Right atrium auricular region (tissue), 2 donors: ENCODE results near the gene LURAP1L. TPM values are rescaled to one million over a fixed set of nuclear protein-coding genes. Genes with fewer than 3 reads are reported as not detected.

Experiments used
- DNase-seq: peaks from one replicate; pipeline ENCODE4 v3.0.0-alpha.2; 2019; ENCODE audit warnings: low spot score
- H3K27ac ChIP-seq, 2 donors: fragments of 200-600 bp; sonication (generic); 1 replicate in 1 of 2; 2 replicates in 1 of 2; pipeline ENCODE4 v1.5.1; 2016 to 2019
- H3K27me3 ChIP-seq, 2 donors: fragments of 200-600 bp; sonication (generic); one replicate each; pipeline versions ENCODE4 v1.5.1 to v1.6.0; 2017 to 2019
- H3K36me3 ChIP-seq: fragments of 200-600 bp; sonication (generic); one replicate; pipeline ENCODE4 v1.5.1; 2016
- H3K4me1 ChIP-seq, 2 donors: fragments of 200-600 bp; sonication (generic); one replicate each; pipeline versions ENCODE4 v1.5.1 to v1.6.0; 2017 to 2019
- H3K4me3 ChIP-seq, 2 donors: fragments of 200-600 bp; sonication (generic); 1 replicate in 1 of 2; 2 replicates in 1 of 2; pipeline ENCODE4 v1.5.1; 2017 to 2019; ENCODE audit warnings: mild to moderate bottlenecking in 1 of 2, moderate library complexity in 1 of 2
- H3K9me3 ChIP-seq, 2 donors: fragments of 200-600 bp; sonication (generic); one replicate each; pipeline ENCODE4 v1.5.1; 2019
- CTCF ChIP-seq, 2 donors: fragments of 200-600 bp; sonication (generic); IDR thresholded peaks; one replicate each; pipeline ENCODE4 v1.5.1; 2019; ENCODE audit warnings: antibody characterized with exemption in 2 of 2
- total RNA-seq, 2 donors: library from RNA; depleted of rRNA; stranded (reverse); fragments of >200 nt; gene quantifications; one replicate each; pipeline ENCODE4 v1.1.0, GENCODE V29; 2016

The LURAP1L gene
- total RNA-seq, 2 donors from 2014 or later, result 2.7 to 2.8 TPM

DNA sequence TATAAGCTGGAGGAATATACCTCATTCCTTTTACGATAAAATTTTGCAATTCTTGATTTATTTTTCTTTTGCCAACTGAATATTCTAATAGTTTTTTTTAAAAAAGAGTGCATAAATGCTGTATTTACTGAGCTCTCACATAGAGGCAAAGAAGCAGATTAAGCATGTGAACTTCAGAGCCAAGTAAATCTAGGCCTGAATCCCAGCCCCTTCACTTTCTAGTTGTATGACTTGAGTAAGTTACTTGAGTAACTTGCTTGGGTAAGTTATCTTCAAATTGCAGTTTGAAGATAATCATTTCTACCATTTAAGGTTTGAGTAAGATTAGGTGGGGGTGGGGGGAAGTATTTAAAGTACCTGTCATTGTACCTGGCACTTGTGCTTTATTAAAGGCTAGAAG is 21.8 kb downstream of the LURAP1L start:
- no peaks in the 10 kb centered on the region for H3K9me3 ChIP-seq
- no peak overlapping the region for H3K4me3 ChIP-seq
- H3K36me3 ChIP-seq, result no peaks in the 10 kb centered on the region
- no peaks in the 10 kb centered on the region for H3K4me1 ChIP-seq
- TF ChIP-seq CTCF (IDR thresholded peaks at IDR 0.05), result no peak
- H3K27ac ChIP-seq, result no peak overlapping the region
- H3K27me3 ChIP-seq, result no peaks in the 10 kb centered on the region
- no peak for DNase-seq

- no peak overlapping the region for H3K4me3 ChIP-seq
- H3K9me3 ChIP-seq, result no peaks in the 10 kb centered on the region
- no peak overlapping the region for H3K27ac ChIP-seq
- DNase-seq, result no peak
- no peaks in the 10 kb centered on the region for H3K36me3 ChIP-seq
- H3K4me1 ChIP-seq, result no peaks in the 10 kb centered on the region
- H3K27me3 ChIP-seq, result no peaks in the 10 kb centered on the region
- TF ChIP-seq CTCF (IDR thresholded peaks at IDR 0.05), result no peak
Measured at GRCh38 chr9:12797037-12797436, 22.2 kb downstream of the LURAP1L start.

DNA sequence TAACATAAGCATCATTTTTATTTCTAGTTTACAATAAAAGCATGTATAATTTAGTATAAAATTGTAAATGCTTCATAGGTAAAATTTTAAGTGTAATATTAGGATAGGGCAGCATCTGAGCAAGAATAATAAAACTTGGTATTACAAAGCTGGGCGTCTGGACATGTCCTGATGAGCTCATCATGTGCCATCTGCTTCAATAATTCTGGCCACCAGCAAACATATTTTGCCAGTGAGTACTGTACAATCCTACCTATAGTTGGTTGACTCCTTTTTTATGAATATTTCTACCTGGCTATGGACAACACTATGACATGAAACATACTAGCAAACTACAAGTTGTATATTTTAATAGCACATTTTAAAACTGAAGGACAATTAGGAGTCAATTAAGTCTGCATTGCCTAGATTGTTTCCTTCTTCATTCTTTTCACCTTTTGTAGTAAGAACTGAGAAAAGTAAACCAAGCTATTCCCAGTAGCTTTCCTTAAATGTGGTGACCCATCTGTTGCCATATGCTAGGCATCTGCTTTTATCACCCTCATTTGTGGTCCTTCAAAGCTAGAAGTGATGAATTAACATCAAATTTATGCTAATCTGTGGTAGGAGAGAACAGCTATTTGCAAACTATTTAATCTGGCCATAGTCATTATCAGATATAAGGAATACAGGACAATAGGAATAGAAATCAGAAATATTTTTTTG is 23.4 kb downstream of the LURAP1L start:
- Histone ChIP-seq H3K36me3 (no peaks in the 10 kb centered on the region), H3K27me3 (no peaks in the 10 kb centered on the region), H3K4me3 (no peak overlapping the region), H3K9me3 (no peaks in the 10 kb centered on the region), H3K4me1 (no peaks in the 10 kb centered on the region), H3K27ac (no peak overlapping the region)
- TF ChIP-seq CTCF (IDR thresholded peaks at IDR 0.05), result no peak
- no peak for DNase-seq

DNA sequence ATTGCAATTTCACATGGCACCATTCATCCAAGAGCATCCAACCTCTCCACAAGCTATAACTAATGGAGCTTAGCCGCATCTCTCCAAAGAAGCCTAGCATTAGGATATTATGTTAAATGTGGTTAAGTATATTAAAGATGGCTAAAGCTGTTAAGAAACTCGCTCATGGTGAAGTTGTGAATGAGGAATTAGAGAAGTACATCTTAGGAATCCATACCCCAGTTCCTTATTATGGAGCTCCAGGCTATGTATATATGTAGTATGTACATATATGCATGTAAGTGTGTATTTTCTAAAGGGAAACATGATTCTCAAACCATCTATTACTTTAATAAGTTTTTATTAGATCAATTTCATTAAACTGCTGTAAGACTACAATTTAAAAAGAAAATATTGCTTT is 26.4 kb downstream of the LURAP1L start:
- no peak overlapping the region for H3K4me3 ChIP-seq
- no peak overlapping the region for H3K27ac ChIP-seq
- no peaks in the 10 kb centered on the region for H3K4me1 ChIP-seq
- no peak for DNase-seq
- TF ChIP-seq CTCF (IDR thresholded peaks at IDR 0.05), result no peak
- H3K9me3 ChIP-seq, result no peaks in the 10 kb centered on the region
- H3K27me3 ChIP-seq, result no peaks in the 10 kb centered on the region
- H3K36me3 ChIP-seq, result no peaks in the 10 kb centered on the region

DNA sequence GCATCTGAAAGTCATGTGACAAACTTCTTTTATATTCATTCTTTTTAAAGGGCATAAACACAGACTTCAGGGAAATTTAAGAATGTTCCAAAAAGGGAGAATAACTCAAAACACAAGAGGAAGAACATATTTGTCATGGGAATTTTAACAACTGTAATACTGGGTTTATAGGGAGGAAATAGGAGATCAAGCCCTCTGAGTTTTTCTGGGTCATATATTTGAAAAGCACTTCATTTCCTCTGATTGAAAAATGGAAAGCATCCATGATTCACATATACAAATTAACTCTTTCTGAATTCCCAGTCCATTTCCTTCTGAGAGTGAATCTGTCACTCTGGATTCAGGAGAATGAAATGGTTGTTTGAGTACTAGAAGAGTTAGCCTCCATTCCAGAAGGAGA is 26.8 kb downstream of the LURAP1L start:
- Histone ChIP-seq H3K4me3 (no peak overlapping the region), H3K27ac (no peak overlapping the region), H3K36me3 (no peaks in the 10 kb centered on the region), H3K27me3 (no peaks in the 10 kb centered on the region), H3K4me1 (no peaks in the 10 kb centered on the region), H3K9me3 (no peaks in the 10 kb centered on the region)
- TF ChIP-seq CTCF (IDR thresholded peaks at IDR 0.05), result no peak
- no peak for DNase-seq

- H3K27ac ChIP-seq, result no peak overlapping the region
- H3K4me3 ChIP-seq, result no peak overlapping the region
- no peaks in the 10 kb centered on the region for H3K9me3 ChIP-seq
- H3K27me3 ChIP-seq, result no peaks in the 10 kb centered on the region
- TF ChIP-seq CTCF (IDR thresholded peaks at IDR 0.05), result no peak
- no peaks in the 10 kb centered on the region for H3K36me3 ChIP-seq
- H3K4me1 ChIP-seq, result no peaks in the 10 kb centered on the region
- no peak for DNase-seq
Measured at GRCh38 chr9:12802093-12802492, 27.3 kb downstream of the LURAP1L start.
